DND-41 (cell line): ENCODE measurements around the gene SELENOP.

ENCODE experiments used
- EZH2 ChIP-seq: IDR thresholded peaks from 3 replicates; pipeline ENCODE4 v1.6.1; 2012; ENCODE audit warnings: borderline replicate concordance, low read depth, mild to moderate bottlenecking, moderate library complexity, low read length, inconsistent platforms; ENCODE audit not compliant: severe bottlenecking
- TF ChIP-seq, protein P1 (sequence below): IDR thresholded peaks from 2 replicates; pipeline ENCODE4 v1.5.1; 2012; ENCODE audit warnings: borderline replicate concordance, low read length, moderate library complexity, mild to moderate bottlenecking; ENCODE audit not compliant: poor library complexity, severe bottlenecking; ENCODE audit errors: extremely low read depth

GRCh38 chr5:42759456-42759855 lies 52.2 kb downstream of the SELENOP start:
- TF ChIP-seq, protein P1, sequence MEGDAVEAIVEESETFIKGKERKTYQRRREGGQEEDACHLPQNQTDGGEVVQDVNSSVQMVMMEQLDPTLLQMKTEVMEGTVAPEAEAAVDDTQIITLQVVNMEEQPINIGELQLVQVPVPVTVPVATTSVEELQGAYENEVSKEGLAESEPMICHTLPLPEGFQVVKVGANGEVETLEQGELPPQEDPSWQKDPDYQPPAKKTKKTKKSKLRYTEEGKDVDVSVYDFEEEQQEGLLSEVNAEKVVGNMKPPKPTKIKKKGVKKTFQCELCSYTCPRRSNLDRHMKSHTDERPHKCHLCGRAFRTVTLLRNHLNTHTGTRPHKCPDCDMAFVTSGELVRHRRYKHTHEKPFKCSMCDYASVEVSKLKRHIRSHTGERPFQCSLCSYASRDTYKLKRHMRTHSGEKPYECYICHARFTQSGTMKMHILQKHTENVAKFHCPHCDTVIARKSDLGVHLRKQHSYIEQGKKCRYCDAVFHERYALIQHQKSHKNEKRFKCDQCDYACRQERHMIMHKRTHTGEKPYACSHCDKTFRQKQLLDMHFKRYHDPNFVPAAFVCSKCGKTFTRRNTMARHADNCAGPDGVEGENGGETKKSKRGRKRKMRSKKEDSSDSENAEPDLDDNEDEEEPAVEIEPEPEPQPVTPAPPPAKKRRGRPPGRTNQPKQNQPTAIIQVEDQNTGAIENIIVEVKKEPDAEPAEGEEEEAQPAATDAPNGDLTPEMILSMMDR = no peak
- TF ChIP-seq EZH2 = no peak
